HG03045 (cell line): ENCODE results near the gene EPN3.

Experiments
- ATAC-seq: cut with Tn5 transposase; IDR thresholded peaks from one replicate; pipeline ENCODE4 v1.9.1; 2021; ENCODE audit warnings: mild to moderate bottlenecking, moderate library complexity; ENCODE audit not compliant: unreplicated experiment

Gene EPN3

DNA sequence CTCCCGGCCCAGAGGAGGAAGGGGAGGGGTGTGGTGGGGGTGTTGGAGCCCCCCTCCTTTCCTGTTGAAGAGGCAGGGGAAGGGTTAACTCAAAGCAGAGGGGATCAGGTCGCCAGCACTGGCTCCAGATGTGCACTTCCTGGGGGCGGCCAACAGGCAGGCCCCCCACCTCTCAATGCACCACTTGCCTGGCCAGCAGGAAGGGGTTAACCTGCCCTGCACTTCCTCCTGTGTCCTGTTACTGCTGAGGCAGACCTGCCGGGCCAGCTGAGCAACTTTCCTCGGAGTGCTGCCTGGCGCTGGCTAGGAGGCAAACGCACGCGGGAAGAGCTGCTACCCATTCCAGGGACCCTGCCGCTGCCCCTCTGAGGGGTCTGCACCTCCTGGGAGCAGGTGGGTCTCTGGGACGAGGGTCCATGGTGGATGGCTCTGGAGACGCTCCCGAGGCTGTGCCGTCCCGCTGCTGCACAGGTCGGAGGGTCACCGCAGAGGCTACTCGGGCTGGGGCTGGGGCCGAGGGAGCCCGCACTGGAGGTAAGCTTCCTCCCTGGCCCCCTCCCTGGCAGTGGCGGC lies at the start of gene EPN3:
EPN3 (plus strand) TSS at position 284 of the 573 bp plus-strand sequence. CDS start 3,822 bp downstream, outside the sequence.
- no peak for ATAC-seq

DNA sequence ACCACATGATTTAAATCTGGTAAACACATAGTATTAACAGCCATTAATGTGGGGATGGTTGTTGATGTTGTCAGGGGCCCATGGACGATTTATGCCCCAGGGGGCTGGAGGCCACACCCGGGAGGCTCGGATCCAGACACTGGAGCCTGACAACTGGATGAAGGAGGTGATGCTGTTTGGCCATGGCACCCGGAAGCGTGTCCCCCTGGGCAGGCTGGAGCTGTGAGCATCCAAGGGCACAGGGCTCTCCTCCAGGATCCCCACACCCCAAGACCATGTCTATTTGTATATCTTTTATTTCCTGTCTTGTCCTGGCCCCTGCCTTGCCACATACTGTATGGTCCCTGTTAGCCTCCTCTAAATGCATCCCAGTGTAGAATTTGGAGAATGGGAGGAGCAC lies 49.3 kb upstream of the EPN3 start:
- no peak for ATAC-seq

DNA sequence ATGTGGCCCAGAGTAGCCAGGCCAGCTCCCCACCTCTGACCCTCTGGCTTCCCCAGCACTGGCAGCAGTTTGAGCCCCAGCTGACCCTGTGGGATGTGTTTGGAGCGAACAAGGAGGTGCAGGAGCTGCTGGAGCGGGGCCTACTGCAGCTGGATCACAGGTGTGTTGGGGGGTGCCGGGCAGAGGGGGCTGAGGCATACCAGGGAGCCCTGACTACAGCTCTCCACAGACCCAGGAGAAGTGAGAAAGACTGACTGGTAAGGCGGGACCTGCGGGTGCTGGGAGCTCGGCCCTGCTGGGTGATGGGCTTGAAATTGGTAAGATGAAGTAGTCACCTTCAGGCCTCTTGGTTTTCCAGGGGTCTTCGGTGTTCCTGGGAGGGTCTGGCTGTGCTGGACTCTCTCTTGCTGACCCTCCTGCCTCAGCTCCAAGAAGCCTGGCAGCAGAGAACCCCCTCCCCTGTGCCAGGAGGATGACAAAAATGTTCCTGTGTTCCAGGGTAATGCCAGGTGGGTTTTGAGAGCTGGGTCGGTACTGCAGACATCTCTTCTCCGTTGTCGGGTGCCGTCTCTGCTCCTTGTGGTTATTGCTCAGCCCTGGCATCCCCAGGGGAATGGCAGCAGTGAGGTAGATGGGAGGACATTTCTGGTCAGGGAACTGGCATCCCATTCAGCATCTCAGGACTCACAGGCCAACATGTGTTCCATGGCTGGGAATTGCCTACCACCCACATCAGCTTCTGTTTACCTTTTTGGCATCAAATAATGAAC lies 48.0 kb upstream of the EPN3 start:
- no peak for ATAC-seq

DNA sequence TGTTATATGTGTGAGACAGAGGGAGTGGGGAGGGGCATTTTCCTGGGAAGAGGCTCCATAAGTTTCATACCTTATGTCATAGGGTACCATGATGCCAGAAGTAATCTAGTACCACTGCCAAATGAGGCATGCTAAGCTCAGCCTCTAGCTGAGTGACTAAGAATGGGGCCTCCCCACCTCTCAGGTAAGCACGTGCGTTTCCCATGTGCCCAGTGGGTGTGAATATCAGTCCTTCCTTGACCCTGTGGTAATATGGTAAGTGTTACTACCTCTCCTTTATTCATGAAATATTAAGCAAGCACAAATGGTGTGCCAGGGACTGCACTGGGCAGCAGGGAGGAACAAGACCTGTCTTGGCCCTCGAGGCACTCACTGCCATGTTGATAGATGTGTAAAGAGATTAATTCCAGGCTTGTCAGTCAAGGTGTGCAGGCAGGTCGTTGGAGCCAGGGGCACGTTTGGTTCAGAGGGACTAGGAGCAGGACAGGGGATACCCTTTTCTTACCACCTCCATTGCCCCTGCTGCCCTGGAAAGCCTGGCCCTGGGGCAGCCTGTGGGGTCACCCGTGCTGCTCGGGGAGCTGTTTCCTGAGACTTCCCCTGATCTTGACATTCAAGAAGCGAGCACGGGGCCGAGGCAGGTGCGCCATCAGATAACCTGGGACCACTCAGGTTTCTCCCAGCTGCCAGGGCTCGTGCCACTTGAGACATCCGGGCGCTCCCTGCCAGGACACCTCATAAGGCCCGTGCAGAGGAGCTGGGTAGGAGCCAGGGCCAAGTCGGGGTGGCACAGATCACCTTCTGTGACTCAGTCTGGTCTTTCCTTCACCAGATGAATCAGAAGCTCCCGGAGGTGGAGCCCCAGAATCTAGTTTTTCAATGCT lies 45.1 kb upstream of the EPN3 start:
- no peak for ATAC-seq

DNA sequence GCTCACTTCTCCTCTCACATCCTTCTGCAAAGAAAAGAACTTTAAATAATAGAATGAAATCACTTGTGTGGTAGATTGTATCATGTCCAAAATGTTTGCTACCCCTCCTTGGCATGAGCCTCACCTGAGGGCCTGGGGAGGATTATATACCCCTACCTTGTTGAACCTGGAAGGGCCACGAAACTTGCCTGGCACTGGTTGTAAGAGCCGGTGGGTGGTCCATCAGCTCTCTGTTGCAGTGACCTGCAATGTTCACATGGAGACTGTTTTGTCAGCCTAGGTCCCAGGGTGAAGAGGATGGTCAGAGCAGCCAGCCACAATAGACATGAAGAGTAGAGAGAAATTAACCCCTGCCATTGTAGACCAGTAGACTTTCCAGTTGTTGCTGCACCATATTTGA lies 43.7 kb upstream of the EPN3 start:
- ATAC-seq: no peak

DNA sequence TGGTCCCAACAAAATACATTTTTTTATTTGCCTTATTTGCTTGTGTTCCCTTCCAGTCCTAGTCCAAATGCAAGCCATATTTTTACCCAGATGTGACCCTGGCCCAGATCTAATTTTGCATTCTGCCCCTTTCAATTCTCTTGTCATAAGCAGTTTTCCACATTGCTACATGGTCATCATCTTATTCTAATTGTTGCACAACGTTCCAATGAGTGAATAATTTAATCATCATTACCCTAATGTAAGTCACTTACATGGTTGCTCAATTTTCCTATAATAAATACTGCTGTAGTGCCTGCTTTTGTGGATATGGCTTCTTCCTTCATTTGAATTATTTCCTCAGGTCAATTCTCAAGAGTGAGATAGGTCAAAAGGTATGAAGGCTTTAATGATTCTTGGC lies 41.0 kb upstream of the EPN3 start:
- ATAC-seq: no peak

DNA sequence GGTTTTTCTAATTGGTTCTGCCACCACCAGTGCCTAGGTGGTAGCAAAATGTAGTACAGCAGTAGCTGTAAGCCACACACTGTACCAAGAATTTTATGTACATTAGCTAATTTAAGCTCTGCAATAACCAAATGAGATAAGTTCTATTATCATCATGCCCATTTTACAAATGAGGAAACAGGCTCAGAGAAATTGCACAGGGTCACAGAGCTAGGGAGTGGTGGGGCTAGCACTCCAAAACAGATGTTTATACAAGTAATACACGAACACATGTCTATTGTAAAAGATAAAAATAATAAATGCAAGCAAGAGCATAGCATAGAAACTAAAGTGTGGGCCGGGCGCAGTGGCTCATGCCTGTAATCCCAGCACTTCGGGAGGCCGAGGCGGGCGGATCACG lies 40.3 kb upstream of the EPN3 start:
- no peak for ATAC-seq

DNA sequence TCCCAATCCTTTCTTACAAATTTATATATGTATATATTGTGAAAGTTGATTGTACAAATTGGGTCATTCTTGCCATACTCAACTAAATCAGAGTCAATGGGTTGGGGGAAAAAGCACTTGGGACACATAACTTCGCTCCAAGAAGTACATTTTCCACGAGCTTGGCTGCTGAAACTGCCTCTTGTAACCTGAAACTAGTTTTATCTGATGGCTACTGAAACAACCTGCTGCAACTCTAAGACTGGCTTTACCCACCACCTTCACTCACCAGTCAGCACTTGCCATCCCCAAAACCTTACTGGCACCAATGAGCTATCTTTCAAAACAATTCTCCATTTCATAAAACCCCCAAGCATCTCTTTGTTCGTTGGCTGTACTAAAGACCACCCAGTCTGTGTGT lies 38.8 kb upstream of the EPN3 start:
- ATAC-seq: no peak

DNA sequence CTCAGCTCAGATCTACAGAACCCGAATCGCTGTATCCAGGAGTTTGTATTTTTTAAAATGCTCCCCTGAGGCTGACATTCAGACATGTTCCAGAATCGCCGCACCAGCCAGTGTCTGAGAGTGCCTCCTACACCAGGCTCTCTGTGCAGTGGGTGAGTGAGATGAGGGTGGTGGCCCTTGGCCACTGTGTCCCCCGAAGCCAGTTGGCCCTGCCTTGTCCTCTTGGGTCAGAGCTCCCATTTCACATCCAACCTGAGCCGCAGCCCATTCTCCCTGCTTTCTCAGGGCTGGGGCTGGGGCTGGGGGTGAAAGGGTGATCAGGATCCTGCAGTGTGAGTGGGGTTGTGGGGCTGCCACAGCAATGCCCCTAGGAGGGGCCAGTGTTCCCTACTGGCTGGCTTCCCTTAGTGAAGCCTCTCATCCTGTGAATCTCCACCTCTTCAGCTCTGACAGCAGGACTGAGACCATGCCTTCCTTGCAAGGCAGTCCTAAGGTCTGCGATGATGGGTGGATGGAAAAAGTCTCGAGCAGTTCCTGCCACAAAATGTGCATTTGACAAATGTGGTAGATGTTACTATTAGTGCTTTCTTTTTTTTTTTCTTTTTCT lies 37.2 kb upstream of the EPN3 start:
- no peak for ATAC-seq

DNA sequence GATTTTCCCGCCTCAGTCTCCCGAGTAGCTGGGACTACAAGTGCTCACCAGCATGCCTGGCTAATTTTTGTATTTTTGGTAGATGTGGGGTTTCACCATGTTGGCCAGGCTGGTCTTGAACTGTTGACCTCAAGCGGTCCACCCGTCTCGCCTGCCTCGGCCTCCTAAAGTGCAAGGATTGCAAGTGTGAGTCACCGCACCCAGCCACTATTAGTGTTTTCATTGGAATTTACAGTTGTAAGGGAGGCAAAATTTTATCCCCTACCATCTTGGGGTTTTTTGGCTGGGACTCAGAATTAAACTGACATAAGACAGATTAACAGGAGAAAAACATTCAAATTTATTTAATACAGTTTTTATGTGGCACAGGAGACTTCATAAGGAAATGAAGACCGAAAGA lies 36.6 kb upstream of the EPN3 start:
- ATAC-seq: no peak

DNA sequence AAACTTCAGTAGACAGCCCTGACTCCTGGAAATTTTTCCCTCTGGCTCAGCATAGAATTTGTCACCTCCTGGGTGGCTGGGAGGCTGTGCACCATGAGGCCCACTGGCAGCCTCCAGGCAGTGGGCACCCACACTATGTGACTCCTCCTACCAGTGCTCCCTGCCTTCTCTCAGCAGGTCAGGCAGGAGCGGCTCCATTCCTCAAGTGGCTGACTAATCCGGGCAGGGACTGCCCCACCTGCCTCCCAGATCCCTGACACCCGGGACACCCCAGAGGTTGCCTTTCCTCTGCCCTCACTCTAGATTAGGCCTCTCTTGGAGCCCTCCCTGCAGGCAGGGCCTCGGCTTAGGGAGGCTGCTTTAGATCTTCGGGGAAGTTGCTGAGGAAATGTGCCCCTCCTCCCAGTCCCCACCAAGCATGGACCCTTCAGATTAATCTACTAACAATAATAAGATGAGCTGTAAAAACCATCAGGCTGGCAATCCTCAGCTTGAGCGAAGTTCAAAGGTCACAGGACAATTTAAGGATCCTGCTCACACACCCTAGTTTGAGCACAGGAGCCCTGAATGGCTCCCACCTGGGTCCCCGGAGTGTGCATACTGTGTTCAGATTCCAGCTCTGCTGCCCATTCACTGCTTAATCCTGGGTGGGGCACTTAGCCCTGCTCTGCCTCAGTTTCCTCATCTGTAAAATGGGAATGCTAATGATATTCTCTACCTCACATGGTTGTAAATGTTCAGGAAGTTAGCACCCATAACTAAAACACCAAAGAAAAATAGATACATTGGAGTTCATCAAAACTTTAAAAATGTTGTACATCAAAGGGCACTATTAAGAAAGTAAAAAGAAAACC lies 34.3 kb upstream of the EPN3 start:
- no peak for ATAC-seq

DNA sequence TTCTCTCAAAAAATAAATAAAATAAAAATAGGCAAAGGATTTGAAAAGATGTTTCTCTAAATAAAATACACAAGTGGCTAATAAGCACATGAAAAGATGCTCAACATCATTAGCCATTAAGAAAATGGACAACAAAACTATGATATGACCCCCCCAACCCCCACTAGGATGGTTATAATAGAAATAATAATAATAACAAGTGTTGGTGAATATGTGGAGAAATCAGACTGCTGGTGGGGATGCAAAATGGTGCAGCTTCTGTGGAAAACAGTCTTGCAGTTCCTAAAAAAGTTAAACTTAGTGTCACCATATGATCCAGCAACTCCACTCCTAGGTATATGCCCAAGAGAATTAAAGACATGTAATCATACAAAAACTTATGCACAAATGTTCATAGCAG lies 33.3 kb upstream of the EPN3 start:
- no peak for ATAC-seq

DNA sequence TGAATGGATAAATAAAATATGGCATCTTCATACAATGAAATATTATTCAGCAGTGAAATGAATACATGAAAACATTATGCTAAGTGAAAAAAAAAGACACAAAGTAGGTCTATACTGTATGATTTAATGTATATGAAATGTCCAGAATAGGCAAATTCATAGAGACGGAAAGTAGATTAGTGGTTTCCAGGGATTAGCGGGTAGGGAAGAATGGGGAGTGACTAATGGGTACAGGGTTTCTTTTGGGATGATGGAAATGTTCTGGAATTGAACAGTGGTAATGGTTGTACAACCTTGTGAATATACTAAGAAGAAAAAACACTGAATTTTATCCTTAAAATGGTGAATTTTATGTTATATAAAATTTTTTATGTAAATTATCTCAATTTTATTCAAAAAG lies 32.8 kb upstream of the EPN3 start:
- no peak for ATAC-seq

DNA sequence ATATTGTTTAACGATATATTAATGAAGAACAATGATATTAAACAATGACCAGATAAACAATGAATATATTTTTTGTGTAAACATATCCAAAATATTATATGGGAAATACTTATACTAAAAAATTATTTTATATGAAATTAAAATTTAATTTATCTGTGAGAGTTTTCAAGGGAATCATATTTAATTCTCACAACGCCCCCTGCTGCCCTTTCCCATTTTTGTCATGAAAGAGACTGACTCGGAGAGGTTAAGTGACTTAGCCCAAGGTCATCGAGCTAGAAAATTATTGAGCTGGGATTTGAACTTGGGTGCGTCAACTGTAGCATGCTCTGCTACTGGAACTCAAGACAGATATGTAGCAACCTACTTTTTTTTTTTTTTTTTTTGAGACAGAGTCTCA lies 31.5 kb upstream of the EPN3 start:
- no peak for ATAC-seq

DNA sequence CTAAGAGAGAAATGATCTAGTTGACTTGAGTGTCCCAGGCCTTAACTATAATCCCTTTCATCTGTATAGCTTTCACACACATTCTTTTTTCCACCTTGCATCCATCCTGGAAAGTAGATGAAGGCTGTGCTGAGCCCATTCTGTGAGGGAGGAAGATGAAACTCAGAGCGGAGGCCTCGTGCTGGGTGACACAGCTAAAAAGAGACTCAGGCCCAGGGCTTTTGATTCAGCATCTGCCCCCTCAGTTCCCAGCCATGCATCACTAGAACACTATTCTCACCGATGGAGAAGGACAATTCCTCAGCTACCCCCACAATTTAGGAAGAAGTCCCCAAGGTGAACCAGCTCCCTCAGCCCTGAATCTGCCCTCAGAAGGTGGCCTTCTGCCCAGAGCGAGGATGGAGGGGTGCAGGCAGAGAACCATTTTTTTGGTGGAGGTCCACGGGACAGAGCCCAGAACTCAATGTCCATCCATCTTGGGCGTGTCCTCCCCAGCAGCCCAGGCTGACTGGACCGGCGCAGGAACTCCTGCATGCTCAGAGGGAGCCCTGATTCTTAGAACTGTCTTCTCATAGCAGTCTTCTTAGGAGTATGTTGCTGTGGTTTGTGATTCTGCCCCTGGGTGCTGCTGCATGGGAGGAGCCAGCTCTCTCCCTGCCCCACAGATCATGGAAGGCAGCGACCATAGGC lies 30.1 kb upstream of the EPN3 start:
- ATAC-seq: no peak

DNA sequence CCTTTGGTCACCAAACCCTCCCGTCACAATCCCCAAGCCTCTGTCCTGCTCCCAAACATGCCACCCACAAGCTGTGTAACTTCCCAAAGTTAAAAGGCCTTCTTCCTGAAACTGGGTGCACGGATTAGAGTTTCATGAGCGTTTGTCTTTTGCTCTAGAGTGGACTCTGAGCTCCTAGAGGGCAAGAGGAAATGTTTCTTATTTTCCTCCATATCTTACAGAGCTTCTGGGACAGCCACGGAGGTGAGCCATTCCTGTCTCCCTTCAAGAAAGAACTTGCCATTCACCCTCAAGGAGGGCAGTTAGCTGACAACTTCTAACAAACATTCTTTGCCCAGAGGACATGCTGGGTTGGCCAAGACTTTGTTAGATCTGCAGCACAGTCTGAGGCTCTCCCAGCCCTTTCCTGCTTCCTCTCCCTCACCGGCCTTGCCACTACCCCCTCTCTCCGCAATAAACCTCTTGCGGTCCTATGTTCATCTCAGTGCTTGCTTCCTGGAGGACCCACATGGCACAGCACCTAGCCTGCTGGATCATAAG lies 26.9 kb upstream of the EPN3 start:
- no peak for ATAC-seq

DNA sequence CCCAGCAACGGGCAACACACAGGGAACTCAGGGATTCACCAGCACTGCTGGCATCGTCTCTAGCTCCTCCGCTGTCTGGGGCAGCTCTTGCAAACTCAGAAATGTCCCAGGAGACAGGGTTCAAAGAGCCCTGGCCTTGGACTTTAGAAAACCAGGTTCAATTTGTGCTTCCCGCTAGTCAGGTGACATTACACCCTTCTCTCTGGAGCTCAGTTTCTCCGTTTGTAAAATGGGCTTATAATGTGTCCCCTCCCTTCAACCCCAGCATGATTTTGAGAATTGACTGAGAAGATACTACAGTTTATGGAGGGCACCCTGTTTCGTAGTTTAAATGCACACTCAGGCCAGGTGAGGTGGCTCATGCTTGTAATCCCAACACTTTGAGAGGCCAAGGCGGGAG lies 26.2 kb upstream of the EPN3 start:
- ATAC-seq: no peak

DNA sequence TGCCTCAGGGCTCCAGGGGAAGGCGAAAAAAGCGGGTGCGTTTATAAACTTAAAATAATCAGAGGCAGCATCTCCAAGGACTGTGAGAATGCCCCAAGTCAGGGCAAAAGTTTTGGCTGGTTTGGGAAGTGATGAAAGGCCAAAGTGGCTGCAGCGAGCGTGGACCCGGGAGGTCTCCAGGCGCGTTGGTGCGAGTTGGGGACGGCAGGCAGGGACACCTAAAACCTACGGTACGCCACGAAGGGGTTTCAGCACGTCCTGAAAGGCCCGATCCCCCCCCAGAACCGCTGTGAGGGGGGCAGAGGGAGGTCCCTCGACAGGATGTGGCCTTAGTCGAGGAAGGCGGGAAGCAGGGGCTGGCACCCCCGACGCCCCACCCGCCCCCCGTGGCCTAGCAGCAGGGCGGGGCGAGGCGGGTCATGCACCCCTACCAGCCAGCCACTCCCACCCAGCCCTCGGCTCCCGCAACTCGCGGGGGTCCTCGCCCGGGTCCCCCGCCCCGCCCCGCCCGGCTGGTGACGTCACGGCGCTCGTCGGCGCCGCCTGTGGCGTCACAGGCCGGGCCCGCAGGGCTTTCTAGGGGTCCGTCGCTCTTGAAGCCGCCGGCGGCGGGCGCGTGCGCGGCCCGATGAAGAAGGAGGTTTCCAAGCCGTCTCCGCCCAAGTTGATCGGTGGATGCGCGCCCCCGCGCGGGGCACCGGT lies 24.5 kb upstream of the EPN3 start, which contains the start of gene MYCBPAP:
MYCBPAP (plus strand) TSS at position 569 of the 702 bp plus-strand sequence. CDS start 236 bp downstream, outside the sequence.
- ATAC-seq: no peak
